ENCODE data around the gene PLCL1.
"Not testable (repeated sequence)": the region's sequence is repeated elsewhere in the genome, so short reads cannot be mapped to it uniquely, and the experiment has no call there.

The PLCL1 gene

GRCh38 chr2:197997083-197997541, 192.7 kb downstream of the PLCL1 start:
- no peak for DNase-seq (ENCODE audit: low read depth, low spot score)

GRCh38 chr2:197998702-197999101, 194.3 kb downstream of the PLCL1 start:
- no peak for DNase-seq (ENCODE audit: low read depth, low spot score)

GRCh38 chr2:198000417-198000816, 196.0 kb downstream of the PLCL1 start:
- no peak for DNase-seq (ENCODE audit: low read depth, low spot score)

GRCh38 chr2:198004173-198004572, 199.8 kb downstream of the PLCL1 start:
- no peak for DNase-seq (ENCODE audit: low read depth, low spot score)

- no peak for DNase-seq (ENCODE audit: low read depth, low spot score)
Measured at GRCh38 chr2:198004921-198005829, 200.8 kb downstream of the PLCL1 start.

- no peak for DNase-seq (ENCODE audit: low read depth, low spot score)
Measured at GRCh38 chr2:198006733-198007132, 202.3 kb downstream of the PLCL1 start.

GRCh38 chr2:198008230-198008629, 203.8 kb downstream of the PLCL1 start:
- no peak for DNase-seq (ENCODE audit: low read depth, low spot score)

- DNase-seq (ENCODE audit: low read depth, low spot score): no peak
Measured at GRCh38 chr2:198012025-198012424, 207.6 kb downstream of the PLCL1 start.

GRCh38 chr2:198016243-198016642, 211.8 kb downstream of the PLCL1 start:
- DNase-seq (ENCODE audit: low read depth, low spot score): no peak

GRCh38 chr2:198017068-198017467, 212.7 kb downstream of the PLCL1 start:
- DNase-seq (ENCODE audit: low read depth, low spot score): no peak

GRCh38 chr2:198028955-198029354, 224.6 kb downstream of the PLCL1 start:
- DNase-seq (ENCODE audit: low read depth, low spot score): no peak

- DNase-seq (ENCODE audit: low read depth, low spot score): not testable (repeated sequence)
Measured at GRCh38 chr2:198029576-198029975, 225.2 kb downstream of the PLCL1 start.

- DNase-seq (ENCODE audit: low read depth, low spot score): no peak
Measured at GRCh38 chr2:198033626-198034025, 229.2 kb downstream of the PLCL1 start.

GRCh38 chr2:198036029-198036879, 231.9 kb downstream of the PLCL1 start:
- no peak for DNase-seq (ENCODE audit: low read depth, low spot score)

GRCh38 chr2:198040835-198041234, 236.4 kb downstream of the PLCL1 start:
- no peak for DNase-seq (ENCODE audit: low read depth, low spot score)

GRCh38 chr2:198042189-198042588, 237.8 kb downstream of the PLCL1 start:
- no peak for DNase-seq (ENCODE audit: low read depth, low spot score)

- DNase-seq (ENCODE audit: low read depth, low spot score): no peak
Measured at GRCh38 chr2:198044777-198045176, 240.4 kb downstream of the PLCL1 start.

- no peak for DNase-seq (ENCODE audit: low read depth, low spot score)
Measured at GRCh38 chr2:198045227-198045626, 240.8 kb downstream of the PLCL1 start.

GRCh38 chr2:198052741-198053140, 248.3 kb downstream of the PLCL1 start:
- no peak for DNase-seq (ENCODE audit: low read depth, low spot score)

GRCh38 chr2:198053148-198053547, 248.8 kb downstream of the PLCL1 start:
- DNase-seq (ENCODE audit: low read depth, low spot score): no peak

- DNase-seq (ENCODE audit: low read depth, low spot score): no peak
Measured at GRCh38 chr2:198053776-198054175, 249.4 kb downstream of the PLCL1 start.

GRCh38 chr2:198054299-198054698, 249.9 kb downstream of the PLCL1 start:
- no peak for DNase-seq (ENCODE audit: low read depth, low spot score)

Data from activated naive CD8-positive, alpha-beta T cell treated with anti-CD3 and anti-CD28 coated beads, Interleukin-2, amount 50 U/mL, for 16 hours (primary cell).